IPS-15b (cell line): ENCODE data around the gene NKX6-2.

Experiments
- H3K27me3 ChIP-seq: one replicate; pipeline ENCODE4 v1.6.1; 2013; ENCODE audit warnings: low read length; ENCODE audit not compliant: control insufficient read depth, insufficient read depth
- H3K36me3 ChIP-seq: one replicate; pipeline ENCODE4 v1.6.1; 2013; ENCODE audit warnings: low read length; ENCODE audit not compliant: control insufficient read depth, insufficient read depth
- H3K4me1 ChIP-seq: one replicate; pipeline ENCODE4 v1.6.1; 2013; ENCODE audit warnings: mild to moderate bottlenecking, low read length; ENCODE audit not compliant: control insufficient read depth, insufficient read depth
- H3K4me3 ChIP-seq: one replicate; pipeline ENCODE4 v1.5.1; 2013; ENCODE audit warnings: low read depth, low read length
- H3K9ac ChIP-seq: one replicate; pipeline ENCODE4 v1.6.1; 2013; ENCODE audit warnings: low read depth, mild to moderate bottlenecking, low read length
- H3K9me3 ChIP-seq: one replicate; pipeline ENCODE4 v1.6.1; 2013; ENCODE audit warnings: mild to moderate bottlenecking, low read length; ENCODE audit not compliant: control insufficient read depth, insufficient read depth

The NKX6-2 gene

GRCh38 chr10:132810807-132811700, 25.1 kb upstream of the NKX6-2 start:
- Histone ChIP-seq H3K27me3 (no peaks in the 10 kb centered on the region), H3K4me1 (no peaks in the 10 kb centered on the region), H3K9me3 (no peaks in the 10 kb centered on the region), H3K9ac (no peak overlapping the region), H3K36me3 (no peaks in the 10 kb centered on the region), H3K4me3 (no peak overlapping the region)

- H3K4me1 ChIP-seq = no peaks in the 10 kb centered on the region
- H3K27me3 ChIP-seq = no peaks in the 10 kb centered on the region
- H3K36me3 ChIP-seq = no peaks in the 10 kb centered on the region
- no peak overlapping the region for H3K4me3 ChIP-seq
- no peaks in the 10 kb centered on the region for H3K9me3 ChIP-seq
- H3K9ac ChIP-seq = no peak overlapping the region
These were observed 24.3 kb upstream of the NKX6-2 start for GRCh38 chr10:132810141-132810806.

- H3K9ac ChIP-seq = no peak overlapping the region
- no peak overlapping the region for H3K4me3 ChIP-seq
- no peaks in the 10 kb centered on the region for H3K4me1 ChIP-seq
- no peaks in the 10 kb centered on the region for H3K36me3 ChIP-seq
- no peaks in the 10 kb centered on the region for H3K9me3 ChIP-seq
- H3K27me3 ChIP-seq = no peaks in the 10 kb centered on the region
These were observed 23.5 kb upstream of the NKX6-2 start for GRCh38 chr10:132809232-132810140.

GRCh38 chr10:132808383-132809231, 22.7 kb upstream of the NKX6-2 start:
- Histone ChIP-seq H3K4me3 (no peak overlapping the region), H3K9ac (no peak overlapping the region), H3K27me3 (no peaks in the 10 kb centered on the region), H3K9me3 (no peaks in the 10 kb centered on the region), H3K4me1 (no peaks in the 10 kb centered on the region), H3K36me3 (no peaks in the 10 kb centered on the region)

GRCh38 chr10:132807621-132808049, 21.7 kb upstream of the NKX6-2 start:
- H3K36me3 ChIP-seq = no peaks in the 10 kb centered on the region
- H3K27me3 ChIP-seq = no peaks in the 10 kb centered on the region
- no peak overlapping the region for H3K9ac ChIP-seq
- H3K9me3 ChIP-seq = no peaks in the 10 kb centered on the region
- H3K4me3 ChIP-seq = no peak overlapping the region
- no peaks in the 10 kb centered on the region for H3K4me1 ChIP-seq

- H3K27me3 ChIP-seq = no peaks in the 10 kb centered on the region
- H3K4me1 ChIP-seq = no peaks in the 10 kb centered on the region
- H3K4me3 ChIP-seq = no peak overlapping the region
- no peak overlapping the region for H3K9ac ChIP-seq
- no peaks in the 10 kb centered on the region for H3K36me3 ChIP-seq
- H3K9me3 ChIP-seq = no peaks in the 10 kb centered on the region
These were observed 20.6 kb upstream of the NKX6-2 start for GRCh38 chr10:132806561-132807003.

- Histone ChIP-seq H3K9me3 (no peaks in the 10 kb centered on the region), H3K9ac (no peak overlapping the region), H3K4me3 (no peak overlapping the region), H3K4me1 (no peaks in the 10 kb centered on the region), H3K36me3 (no peaks in the 10 kb centered on the region), H3K27me3 (no peaks in the 10 kb centered on the region)
These were observed 20.2 kb upstream of the NKX6-2 start for GRCh38 chr10:132806110-132806509.

GRCh38 chr10:132805599-132805998, 19.7 kb upstream of the NKX6-2 start:
- Histone ChIP-seq H3K27me3 (no peaks in the 10 kb centered on the region), H3K4me3 (no peak overlapping the region), H3K9ac (no peak overlapping the region), H3K36me3 (no peaks in the 10 kb centered on the region), H3K4me1 (no peaks in the 10 kb centered on the region), H3K9me3 (no peaks in the 10 kb centered on the region)

DNA sequence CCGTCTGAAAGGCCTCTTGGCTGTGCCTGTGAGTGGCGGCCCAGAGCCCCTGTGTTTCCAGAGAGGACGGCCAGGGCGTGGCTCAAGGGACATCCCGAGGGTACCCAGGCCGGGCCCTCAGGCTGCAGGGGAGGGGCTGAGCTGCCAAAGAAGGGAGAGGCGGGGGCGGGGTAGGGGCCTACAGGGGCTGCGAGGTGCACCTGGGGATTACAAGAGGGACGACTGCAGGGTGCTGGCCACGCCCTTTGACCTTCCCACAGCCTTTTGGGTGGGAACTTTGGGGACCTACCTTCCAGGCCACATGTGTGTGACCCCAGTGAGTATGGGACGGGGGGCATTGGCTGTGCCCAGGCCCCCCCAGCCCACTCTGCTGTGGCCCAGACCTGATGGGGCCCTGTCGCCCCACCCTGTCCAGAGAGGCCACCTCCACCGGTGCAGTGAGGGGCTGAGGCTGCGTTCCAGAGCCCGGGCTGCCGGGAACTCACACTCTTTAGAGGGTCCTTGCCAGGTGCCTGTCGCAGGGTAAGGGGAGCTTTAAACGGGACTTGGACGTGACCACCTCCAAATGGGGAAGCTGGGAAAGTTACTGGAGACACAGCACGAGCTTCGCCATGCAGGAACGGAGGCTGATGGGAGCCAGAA, 19.0 kb upstream of the NKX6-2 start:
- no peaks in the 10 kb centered on the region for H3K9me3 ChIP-seq
- no peaks in the 10 kb centered on the region for H3K4me1 ChIP-seq
- H3K36me3 ChIP-seq = no peaks in the 10 kb centered on the region
- no peak overlapping the region for H3K4me3 ChIP-seq
- no peaks in the 10 kb centered on the region for H3K27me3 ChIP-seq
- H3K9ac ChIP-seq = no peak overlapping the region

DNA sequence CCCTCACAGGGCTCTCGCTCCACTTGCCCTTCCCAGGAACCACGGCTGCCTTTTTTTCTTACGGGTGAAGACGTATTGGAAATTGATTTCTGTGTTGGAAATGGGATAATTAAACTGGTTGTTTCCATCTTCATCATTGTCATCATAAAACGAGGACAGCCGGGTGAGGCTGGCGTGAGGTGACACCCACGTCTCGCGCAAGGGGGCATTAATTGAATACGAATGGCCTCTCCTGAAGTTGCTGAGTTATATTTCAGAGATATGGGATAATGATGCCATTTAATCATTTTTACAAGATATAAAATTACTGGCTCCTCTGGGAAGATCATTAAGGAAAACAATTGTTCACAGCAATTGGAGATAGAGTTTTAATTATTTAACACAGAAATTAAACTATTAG, 18.3 kb upstream of the NKX6-2 start:
- H3K27me3 ChIP-seq = no peaks in the 10 kb centered on the region
- no peak overlapping the region for H3K9ac ChIP-seq
- H3K36me3 ChIP-seq = no peaks in the 10 kb centered on the region
- no peaks in the 10 kb centered on the region for H3K4me1 ChIP-seq
- no peak overlapping the region for H3K4me3 ChIP-seq
- no peaks in the 10 kb centered on the region for H3K9me3 ChIP-seq
